ENCODE data around the gene ARF3. TPM values are rescaled to one million over a fixed set of nuclear protein-coding genes. Genes with fewer than 3 reads are reported as not detected.

Gene ARF3
- total RNA-seq, 2 donors from 2014 or later: 127 to 130 TPM

DNA sequence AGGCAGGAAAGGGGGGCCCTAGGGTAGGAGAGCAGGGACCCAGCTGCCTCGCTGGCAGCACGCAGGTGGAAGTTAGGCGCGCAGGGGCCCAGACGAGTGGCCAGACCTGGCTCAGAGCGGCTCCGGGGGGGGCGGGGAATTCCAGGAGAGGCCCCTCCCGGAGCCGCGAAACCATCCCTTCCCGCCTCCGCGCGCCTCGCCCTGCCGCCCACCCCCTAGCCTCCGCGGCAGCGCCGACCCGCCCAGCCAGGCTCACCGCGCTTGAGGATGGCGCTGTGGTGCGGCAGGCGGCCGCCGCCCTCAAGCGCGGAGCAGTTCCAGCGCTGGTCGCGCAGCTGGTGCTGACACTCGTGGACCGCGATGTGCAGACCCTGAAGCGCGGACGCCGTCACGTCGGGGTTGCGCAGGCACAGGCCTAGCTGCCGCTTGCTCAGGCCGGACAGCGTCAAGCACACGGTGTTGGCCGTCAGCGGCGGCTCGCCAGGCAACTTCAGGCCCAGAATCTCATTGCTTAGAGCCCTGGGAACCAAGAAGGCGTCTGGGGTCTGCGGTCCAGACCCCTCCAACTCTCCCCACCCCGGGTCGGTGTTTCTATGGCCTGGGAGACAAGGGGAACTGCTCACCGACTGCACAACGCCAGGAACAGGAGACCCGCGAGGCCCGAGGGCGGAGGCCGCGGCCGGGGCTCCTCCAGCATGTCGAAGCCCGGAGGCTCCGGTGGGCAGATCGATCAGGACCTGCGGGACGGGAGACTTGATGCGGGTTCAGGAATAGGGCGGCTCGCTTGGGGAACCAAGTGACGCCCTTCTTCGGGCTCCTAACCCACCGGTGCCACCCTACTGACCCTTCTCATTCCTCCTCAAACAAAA, 12.8 kb upstream of the ARF3 start:
- intact Hi-C loops (cut with DNase I): no loop called here

DNA sequence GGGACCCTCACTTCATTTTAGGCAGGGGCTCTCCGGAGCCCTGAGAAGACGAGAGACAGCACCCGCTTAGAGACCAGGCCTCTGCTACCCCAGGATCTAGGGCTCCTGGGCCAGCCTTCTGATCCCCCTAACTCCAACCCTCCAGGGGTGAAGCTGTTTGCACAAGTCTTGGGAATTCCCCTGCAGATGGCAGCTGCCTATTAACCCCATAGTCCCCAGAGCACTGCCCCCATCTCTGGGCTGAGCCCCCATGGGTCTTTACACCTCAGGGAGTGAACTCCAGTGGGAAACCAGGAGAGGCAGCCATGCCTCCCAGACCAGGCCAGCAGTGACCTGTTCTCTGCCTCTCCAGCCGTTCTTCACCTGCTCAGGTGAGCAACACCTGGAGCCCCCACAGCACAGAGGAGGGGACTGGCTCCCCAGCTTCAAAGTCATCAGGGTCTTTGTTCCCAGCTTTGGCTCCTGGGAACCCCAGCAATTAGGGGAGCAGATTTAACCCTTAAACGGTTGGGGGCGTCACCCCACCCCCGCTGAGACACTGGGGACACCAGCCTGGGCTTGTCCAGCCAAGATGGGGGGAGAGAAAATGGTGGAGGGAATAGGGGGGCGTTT, 12.0 kb upstream of the ARF3 start:
- intact Hi-C loops (cut with DNase I): no loop called here
- peak; percentile 57 for DNase-seq (ENCODE audit: low spot score)

More for the DNA sequence above, 12.8 kb upstream of the ARF3 start:
- peak; percentile 84 for DNase-seq (ENCODE audit: low spot score)

DNA sequence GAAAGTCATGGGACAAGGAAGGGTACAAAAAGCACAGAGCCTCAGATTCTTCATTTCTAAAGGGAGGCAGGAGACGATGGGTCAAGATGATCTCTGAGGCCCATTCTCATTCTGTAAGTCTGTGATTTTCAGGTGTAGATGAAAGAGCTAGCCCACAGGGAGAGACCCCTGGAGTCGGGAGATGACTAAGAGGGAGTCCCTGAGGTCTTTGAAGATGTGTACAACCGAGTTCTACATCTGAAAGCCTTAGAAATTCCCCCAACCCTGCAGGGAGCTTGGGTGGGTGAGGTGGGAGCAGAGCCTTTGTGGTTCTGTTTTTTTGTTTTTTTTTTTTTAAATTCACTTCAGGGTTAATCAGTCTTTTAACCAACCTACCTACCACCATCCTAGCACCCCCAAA, 11.2 kb upstream of the ARF3 start:
- DNase-seq (ENCODE audit: low spot score): no peak
- intact Hi-C loops (cut with DNase I): no loop called here

DNA sequence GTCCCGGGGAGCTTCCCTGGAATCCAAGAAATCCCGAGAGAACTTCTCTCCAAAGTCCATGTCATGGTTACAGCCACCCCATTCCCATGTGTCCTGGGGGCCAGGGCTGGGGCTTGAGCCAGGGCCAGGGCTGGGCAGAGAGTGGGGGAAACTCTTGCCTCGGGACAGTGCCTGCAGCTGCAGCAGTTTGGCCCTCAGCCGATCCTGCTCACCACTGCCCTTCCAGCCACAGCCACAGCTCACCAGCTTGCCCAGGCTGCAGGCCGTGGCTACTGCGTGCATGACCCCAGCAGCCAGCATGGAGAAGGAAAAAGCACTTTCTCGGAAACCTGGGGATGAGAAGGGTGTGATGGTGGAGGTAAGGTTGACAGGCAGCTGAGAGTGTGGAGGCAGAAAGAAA, 10.7 kb upstream of the ARF3 start:
- intact Hi-C loops (cut with DNase I): no loop called here
- DNase-seq (ENCODE audit: low spot score): peak; percentile 66

DNA sequence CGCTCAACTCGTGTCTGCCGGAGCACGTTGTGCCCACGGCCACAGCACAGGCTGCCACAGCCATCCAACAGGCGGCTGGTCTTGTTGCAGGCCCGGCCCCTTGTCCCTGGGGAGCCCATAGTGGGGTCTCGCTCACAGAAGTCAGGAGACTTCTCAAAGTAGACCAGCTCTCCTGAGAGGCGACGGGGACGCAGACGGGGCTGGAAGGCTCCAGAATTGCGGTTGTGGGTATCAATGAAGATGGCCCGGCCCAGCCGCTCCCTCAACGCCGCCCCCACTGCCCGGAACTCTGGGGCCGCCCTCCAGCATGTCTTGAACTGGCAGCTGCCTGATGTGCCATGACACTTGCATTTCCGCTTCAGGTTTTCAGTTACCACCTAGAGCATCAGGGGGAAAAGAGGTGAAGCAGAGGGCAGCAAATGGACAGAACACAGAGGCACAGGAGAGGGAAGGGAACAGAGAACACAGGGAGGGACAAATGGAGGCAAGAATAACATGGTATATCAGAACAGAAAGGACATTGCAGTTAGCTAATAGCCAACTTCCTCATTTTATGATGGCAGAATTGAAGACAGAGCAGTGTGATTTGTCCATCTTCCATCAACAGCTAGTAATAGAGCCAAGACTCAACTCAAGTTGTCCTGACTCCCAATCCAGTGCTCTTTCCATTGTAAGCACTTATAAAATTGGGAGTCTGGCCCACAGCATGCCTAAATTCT, 9.0 kb upstream of the ARF3 start:
- intact Hi-C loops (cut with DNase I): no loop called here
- DNase-seq (ENCODE audit: low spot score): no peak

DNA sequence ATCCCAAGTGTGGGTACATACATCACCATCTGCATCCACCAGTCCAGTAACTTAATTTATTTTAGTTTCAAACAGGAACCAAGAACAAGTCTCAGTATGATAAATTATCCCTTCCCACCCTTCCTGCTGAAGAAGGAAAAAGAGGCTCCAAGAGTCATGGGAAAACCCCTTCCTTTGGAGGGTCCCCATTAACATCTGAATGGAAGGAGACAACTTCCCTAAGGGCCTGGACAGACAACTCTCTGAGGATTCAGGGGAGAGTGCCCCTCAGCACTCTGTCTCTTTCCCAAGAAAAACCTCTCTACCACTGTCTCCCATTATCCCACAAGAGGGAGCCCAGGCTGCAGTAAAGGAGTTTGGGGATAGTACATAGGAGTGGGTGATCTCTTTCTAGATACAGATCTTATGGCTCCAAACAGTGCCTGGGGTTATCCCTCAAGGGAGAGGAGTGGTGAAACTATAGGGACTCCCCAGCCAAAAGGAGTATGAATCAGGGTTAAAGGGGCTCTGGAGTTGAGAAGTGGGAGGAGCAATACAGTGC, 8.1 kb upstream of the ARF3 start:
- no peak for DNase-seq (ENCODE audit: low spot score)

DNA sequence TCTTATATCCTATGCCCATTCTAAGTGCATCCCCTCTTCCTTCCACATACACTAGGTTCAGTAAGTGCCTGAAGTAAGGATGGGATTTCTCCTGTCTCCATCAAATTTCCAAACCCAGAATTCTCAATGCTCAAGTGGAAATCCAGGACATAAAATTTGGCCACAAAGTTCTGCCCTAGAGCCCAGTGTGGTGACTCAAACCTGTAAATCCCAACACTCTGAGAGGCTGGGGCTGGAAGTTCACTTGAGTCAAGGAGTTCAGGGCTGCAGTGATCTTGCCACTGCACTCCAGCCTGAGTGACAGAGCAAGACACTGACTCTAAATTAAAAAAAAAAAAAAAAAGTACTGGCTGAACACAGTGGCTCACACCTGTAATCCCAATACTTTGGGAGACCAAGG, 4.5 kb upstream of the ARF3 start:
- intact Hi-C loops (cut with DNase I): no loop called here
- DNase-seq (ENCODE audit: low spot score): no peak

More for the DNA sequence above, 8.1 kb upstream of the ARF3 start:
- intact Hi-C loops (cut with DNase I): no loop called here

DNA sequence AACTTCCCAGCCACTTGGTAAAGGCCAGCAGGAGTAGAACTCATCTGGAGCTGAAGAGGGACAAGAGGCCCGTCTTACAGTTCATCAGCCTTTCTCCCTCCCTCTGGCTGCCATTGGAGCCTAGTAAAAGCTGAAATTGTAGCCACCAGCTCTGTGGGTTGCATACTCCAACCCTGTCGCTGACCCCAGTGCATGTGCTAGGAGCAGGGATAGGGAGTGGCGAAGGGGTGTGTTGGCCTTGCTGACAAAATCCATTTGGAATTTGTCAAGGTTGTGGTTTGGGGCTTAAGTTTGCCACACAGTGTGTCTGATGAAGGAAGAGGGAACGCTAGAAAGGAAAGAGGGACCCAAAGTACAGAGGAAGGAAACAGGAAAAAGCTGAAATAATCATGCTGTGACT, 4.0 kb upstream of the ARF3 start:
- intact Hi-C loops (cut with DNase I): no loop called here
- no peak for DNase-seq (ENCODE audit: low spot score)

DNA sequence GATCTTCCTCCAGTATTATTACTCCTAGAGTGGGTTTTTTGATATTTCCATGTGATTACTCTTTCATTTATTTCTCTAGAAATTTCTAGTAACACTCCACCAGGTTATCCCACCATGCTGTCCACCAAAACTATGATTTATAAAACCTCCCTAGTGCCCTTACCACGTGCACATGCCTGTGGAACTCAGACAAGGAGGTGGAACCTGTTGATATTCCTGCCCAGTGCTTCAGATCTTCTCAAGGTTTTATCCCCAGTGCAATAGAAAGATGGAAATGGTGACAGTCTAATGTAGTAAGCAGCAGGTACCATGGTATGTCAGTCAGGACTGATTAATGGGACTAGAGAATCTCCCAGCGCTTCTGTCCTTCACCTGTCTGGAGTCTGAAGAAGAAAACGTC, 3.5 kb upstream of the ARF3 start:
- intact Hi-C loops (cut with DNase I): no loop called here
- DNase-seq (ENCODE audit: low spot score): no peak

DNA sequence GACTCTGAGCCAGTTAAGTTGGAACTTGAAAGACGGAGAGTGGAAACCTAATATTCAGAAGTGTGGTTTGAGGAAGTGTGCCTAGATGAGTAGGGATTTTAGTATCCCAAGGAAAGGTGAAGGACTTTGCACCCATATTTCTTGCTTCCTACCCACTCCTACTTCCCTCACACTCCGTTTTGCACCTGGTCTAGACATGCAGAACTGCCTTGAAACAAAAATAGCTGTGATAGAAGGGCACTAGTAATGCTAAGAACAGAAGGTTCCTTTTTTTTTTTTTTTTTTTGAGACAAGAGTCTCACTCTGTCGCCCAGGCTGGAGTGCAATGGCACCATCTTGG, 732 bp upstream of the ARF3 start:
- intact Hi-C loops (cut with DNase I): no loop called here
- no peak for DNase-seq (ENCODE audit: low spot score)

DNA sequence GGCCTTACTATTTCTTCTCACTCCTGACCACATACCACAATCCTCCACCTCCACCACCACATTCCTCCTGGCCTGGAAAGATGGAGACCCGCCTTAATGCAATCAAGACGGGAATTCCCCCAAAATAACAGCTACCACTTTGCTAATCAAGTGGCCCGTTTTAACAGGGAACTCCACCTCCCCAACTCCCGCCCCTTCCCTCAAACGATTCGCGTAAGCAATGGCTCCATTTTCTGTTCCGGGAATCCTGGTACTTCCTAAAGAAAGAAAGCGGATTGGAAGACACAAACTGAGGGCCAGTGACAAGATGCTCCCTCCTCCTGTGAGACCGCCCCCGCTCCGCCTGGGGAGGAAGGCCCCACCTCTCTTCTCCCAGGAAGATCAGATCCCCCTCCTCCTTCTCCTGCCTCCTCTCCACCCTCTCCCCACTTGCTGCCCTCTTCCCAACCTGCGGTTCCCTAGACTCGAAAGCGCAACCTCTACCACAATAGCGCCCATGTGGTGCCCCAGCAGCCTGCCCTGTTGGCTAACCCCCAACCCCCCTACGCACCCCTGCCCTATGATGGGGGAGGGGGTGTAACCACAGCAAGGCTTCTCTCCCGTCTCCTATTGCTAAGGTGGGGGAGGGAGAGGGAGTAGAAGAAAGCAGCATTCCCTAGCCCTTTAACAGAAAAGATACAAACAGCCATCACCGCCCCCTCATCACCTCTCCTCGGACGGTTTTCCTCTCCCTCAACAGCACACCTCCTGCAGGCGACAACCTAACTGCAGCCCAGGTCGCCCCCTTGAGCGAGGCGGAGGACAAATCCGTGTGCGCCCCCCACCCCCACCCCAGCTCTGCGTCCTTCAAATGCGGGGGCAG, 777 bp downstream of the ARF3 start:
- intact Hi-C loops (cut with DNase I): no loop called here
- peak; percentile 95 for DNase-seq (ENCODE audit: low spot score)

DNA sequence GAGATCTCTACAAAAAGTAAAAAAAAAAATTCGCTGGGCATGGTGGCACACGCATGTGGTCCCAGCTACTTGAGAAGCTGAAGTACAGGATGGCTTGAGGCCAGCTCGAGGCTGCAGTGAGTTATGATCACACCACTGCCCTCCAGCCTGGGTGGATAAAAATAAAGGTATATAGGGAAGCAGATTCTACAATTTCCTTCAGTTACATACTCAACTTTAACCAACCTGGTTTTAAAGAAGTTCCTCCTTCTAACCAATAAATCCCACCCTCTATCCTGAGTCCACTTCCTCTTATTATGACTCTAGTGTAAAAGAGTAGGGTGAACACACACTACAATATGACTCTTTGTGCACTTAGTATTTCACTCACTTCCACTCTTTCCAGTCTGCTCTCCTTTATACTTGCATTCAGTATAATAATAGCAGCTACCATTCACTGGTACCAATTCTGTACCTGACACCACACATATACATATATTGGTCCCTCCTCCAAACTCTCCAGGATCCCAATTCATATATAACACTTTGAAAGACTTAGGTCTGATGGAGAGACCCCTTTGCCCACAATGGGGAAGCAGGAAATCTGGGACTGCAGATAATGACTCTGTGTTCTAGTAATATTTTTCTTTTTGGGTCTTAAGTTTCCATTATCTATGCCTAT, 2.3 kb downstream of the ARF3 start:
- intact Hi-C loops (cut with DNase I): no loop called here

DNA sequence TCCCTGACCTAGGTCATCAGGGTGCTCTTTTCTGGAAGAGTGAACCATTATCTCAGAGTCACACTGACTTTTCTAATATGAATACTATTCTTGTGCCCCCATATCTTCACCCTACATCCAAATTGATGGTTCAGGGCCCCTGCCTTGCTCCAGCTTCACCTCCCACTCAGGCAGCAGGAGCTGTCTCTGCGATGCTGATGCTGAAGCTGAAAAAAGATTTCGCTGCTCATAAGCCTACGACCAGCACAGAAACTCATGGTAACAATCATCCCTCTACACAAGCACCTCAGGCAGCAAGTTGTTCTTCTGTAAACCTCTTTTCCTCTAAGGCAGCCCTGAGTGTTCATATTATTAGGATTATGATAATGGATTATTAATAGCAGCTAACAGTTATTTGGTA, 3.2 kb downstream of the ARF3 start:
- intact Hi-C loops (cut with DNase I): no loop called here

More for the DNA sequence above, 2.3 kb downstream of the ARF3 start:
- no peak for DNase-seq (ENCODE audit: low spot score)

DNA sequence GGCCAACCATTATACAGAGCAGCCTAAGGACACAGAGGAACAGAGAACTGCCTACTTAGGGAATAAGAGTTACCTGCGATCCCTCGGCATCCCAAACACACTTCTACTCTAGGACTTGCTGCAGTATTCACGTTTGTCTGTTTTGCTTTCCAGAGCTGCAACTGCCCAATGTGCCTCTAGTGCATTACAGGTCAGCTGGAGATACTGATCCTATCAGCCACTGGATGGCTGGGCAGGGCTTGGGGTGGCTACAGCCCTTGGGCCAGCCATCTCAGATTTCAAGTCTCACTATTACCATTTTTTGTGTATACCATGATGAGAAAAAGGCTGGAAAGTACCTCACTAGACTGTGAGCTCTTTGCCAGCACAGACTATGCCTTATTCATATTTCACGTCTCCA, 4.6 kb downstream of the ARF3 start:
- intact Hi-C loops (cut with DNase I): no loop called here
- no peak for DNase-seq (ENCODE audit: low spot score)

More for the DNA sequence above, 3.2 kb downstream of the ARF3 start:
- no peak for DNase-seq (ENCODE audit: low spot score)

DNA sequence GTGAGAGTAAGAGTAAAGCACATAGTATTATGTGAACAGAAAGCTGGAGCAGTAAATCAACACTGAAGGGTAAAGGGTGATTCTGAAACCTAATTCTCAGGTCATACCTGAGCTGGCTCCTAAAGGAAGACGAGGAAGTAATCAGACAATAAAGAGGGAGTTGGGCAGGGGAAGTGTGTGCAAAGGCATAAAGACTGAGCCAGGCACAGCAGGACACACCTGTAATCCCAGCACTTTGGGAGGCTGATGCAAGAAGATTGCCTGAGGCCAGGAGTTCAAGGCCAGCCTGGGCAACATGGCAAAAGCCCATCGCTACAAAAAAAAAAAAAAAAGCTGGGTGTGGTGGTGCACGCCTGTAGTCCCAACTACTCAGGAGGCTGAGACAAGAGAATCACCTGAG, 9.6 kb downstream of the ARF3 start:
- DNase-seq (ENCODE audit: low spot score): no peak
- intact Hi-C loops (cut with DNase I): no loop called here

DNA sequence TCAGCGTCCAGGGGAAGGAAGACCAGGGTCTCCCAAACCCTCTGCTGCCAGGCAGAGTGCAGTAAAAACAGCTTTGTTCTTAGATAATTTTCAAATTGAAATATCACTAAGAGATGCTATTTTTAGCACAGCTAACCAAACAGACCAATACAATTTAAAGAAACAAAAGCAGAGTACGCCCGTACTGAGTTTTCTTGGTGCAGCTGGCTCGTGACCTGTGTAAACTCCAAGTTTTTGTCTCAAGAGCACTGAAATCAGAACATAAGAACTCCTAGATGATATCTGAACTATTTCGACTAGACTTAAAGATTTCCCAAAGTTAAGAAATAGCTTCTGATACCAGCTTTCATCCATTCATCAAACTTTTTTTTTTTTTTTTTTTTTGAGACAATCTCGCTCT, 10.3 kb downstream of the ARF3 start:
- DNase-seq (ENCODE audit: low spot score): no peak
- intact Hi-C loops (cut with DNase I): no loop called here

DNA sequence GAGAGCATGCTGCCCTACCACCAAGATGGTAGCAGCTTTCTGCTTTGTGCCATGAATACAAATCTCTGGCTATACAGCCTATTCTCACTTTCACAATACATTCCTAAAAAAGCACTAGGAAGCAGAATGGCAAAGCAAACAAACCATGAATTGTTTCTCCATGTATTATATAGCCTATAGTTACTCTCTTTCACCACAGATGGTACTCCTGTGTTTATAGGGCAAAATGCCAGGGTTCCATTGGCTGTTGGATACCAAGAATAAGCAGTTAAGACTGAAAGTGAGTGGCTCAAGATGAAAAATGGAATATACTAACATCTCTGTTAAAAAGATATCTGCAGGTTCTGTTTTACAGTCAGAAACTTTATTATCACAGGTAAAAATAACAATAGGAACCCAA, 11.1 kb downstream of the ARF3 start:
- no peak for DNase-seq (ENCODE audit: low spot score)
- intact Hi-C loops (cut with DNase I): no loop called here

DNA sequence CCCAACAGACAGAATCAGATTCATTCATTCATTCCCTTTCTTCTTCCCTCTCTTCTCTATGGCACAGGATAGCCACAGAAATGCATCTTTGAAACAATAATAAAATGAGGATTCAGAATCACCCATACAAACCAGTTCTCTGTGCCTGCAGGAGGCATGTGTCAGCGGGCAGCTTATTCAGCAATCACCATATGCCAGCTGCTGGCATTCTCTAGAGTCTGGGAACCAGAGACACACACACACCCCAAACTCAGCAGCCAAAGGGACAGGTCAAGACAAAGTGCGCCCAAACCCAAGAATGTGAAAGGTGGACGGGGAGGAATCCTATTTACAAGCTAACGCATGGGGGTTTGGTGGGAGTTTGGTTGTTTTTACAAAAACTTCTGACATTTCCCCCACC, 14.1 kb downstream of the ARF3 start:
- intact Hi-C loops (cut with DNase I): no loop called here
- no peak for DNase-seq (ENCODE audit: low spot score)

DNA sequence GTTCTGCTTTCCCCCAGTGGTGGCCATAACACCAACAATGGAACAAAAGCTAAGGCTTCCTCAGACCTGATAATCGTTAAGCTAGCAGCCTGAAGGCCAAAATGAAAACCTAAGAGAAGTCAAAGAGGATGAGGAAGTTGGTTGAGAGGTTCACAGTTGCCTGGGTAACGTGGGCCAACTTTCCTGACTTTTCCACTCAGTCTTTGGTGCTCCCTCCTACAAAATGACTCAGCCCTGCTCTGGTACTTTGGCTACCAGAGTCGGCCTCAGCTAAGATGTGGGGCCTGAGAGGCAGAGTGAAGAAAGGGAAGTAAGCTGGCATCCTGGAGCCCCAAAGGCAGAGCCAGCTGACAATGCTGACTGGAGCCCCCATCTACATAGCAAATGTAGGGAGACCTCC, 17.1 kb downstream of the ARF3 start:
- no peak for DNase-seq (ENCODE audit: low spot score)
- intact Hi-C loops (cut with DNase I): no loop called here

All from posterior vena cava (tissue), 2 donors.